ENCODE data around the gene KCNB1. TPM values are rescaled to one million over a fixed set of nuclear protein-coding genes. Genes with fewer than 3 reads are reported as not detected.

The KCNB1 gene
- total and polyA plus RNA-seq, 11 donors = 0.72 to 4.9 (median 1.3) TPM

GRCh38 chr20:49508435-49509199 is 26.1 kb upstream of the KCNB1 start:
- TF ChIP-seq, protein P1, sequence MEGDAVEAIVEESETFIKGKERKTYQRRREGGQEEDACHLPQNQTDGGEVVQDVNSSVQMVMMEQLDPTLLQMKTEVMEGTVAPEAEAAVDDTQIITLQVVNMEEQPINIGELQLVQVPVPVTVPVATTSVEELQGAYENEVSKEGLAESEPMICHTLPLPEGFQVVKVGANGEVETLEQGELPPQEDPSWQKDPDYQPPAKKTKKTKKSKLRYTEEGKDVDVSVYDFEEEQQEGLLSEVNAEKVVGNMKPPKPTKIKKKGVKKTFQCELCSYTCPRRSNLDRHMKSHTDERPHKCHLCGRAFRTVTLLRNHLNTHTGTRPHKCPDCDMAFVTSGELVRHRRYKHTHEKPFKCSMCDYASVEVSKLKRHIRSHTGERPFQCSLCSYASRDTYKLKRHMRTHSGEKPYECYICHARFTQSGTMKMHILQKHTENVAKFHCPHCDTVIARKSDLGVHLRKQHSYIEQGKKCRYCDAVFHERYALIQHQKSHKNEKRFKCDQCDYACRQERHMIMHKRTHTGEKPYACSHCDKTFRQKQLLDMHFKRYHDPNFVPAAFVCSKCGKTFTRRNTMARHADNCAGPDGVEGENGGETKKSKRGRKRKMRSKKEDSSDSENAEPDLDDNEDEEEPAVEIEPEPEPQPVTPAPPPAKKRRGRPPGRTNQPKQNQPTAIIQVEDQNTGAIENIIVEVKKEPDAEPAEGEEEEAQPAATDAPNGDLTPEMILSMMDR (IDR thresholded peaks at IDR 0.05) = peak; percentile 33 to 67 (median 51)
- TF ChIP-seq POLR2A (IDR thresholded peaks at IDR 0.05) = no peak
- Histone ChIP-seq H3K27ac (peak overlapping the region in 1 of 12 donors; percentile 69), H3K36me3 (peaks cover 0 to 61% (median 0%) of the 10 kb centered on the region in 9 donors), H3K9me3 (no peaks in the 10 kb centered on the region), H3K4me1 (peaks cover 0 to 20% (median 3%) of the 10 kb centered on the region in 12 donors), H3K4me3 (no peak overlapping the region), H3K27me3 (peaks cover 0 to 16% (median 0%) of the 10 kb centered on the region in 9 donors)
- WGBS, 4 donors = 55 to 62% (median 60%) methylated on average over 13 to 14 of the region's 14 CpGs
- ATAC-seq = no peak
- DNase-seq = no peak
- intact Hi-C loops (cut with DNase I) = loop anchor here in 8 of 10 donors (1.0 to 5.0 kb wide), 4 partner anchors 172 to 176 kb away; no protein-coding TSS in a partner anchor

GRCh38 chr20:49507741-49508434 is 25.4 kb upstream of the KCNB1 start:
- Histone ChIP-seq H3K4me3 (no peak overlapping the region), H3K4me1 (peaks cover 0 to 20% (median 3%) of the 10 kb centered on the region in 12 donors), H3K9me3 (no peaks in the 10 kb centered on the region), H3K27ac (peak overlapping the region in 1 of 12 donors; percentile 46), H3K36me3 (peaks cover 0 to 55% (median 0%) of the 10 kb centered on the region in 9 donors), H3K27me3 (peaks cover 0 to 17% (median 0%) of the 10 kb centered on the region in 9 donors)
- 80 to 85% (median 83%) methylated on average over 18 to 21 of the region's 21 CpGs for WGBS, 4 donors
- ATAC-seq = no peak
- TF ChIP-seq, protein P1 (IDR thresholded peaks at IDR 0.05) = no peak
- TF ChIP-seq POLR2A (IDR thresholded peaks at IDR 0.05) = no peak
- no peak for DNase-seq
- intact Hi-C loops (cut with DNase I) = loop anchor here in 8 of 10 donors (1.0 to 5.0 kb wide), 4 partner anchors 171 to 176 kb away; no protein-coding TSS in a partner anchor

- ATAC-seq = peak in 3 of 4 donors; percentile 12 to 36 (median 21)
- Histone ChIP-seq H3K9me3 (no peaks in the 10 kb centered on the region), H3K36me3 (peaks cover 0 to 43% (median 0%) of the 10 kb centered on the region in 9 donors), H3K4me3 (no peak overlapping the region), H3K27ac (no peak overlapping the region), H3K27me3 (peaks cover 0 to 17% (median 0%) of the 10 kb centered on the region in 9 donors), H3K4me1 (peaks cover 0 to 16% (median 3%) of the 10 kb centered on the region in 12 donors)
- WGBS, 4 donors = 12 to 22% (median 14%) methylated on average over 8 to 9 of the region's 9 CpGs
- DNase-seq = peak in 4 of 5 donors; percentile 28 to 51 (median 38)
- intact Hi-C loops (cut with DNase I) = loop anchor here in 1 of 10 donors (5.0 kb wide), 1 partner anchor 173 kb away; no protein-coding TSS in a partner anchor
- no peak for TF ChIP-seq POLR2A (IDR thresholded peaks at IDR 0.05)
Measured at GRCh38 chr20:49505518-49505917, 23.1 kb upstream of the KCNB1 start.

DNA sequence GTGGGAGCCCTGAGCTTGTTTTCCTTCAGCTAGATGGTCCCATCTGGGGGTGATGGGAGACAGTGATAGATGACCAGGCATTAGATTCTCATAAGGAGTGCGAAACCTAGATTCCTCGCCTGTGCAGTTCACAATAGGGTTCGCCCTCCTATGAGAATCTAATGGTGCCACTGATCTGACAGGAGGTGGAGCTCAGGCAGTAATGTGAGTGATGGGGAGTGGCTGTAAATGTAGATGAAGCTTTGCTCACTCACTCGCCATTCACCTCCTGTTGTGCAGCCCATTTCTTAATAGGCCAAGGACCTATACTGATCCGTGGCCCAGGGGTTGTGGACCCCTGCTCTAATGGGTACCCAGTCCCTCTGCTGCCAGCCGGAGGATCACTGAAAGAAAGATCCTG is 20.7 kb upstream of the KCNB1 start:
- intact Hi-C loops (cut with DNase I) = no loop called here
- ATAC-seq = no peak
- WGBS, 4 donors = 82 to 91% (median 83%) methylated on average over 6 of the region's 6 CpGs

More for the DNA sequence above, 20.7 kb upstream of the KCNB1 start:
- Histone ChIP-seq H3K9me3 (no peaks in the 10 kb centered on the region), H3K4me3 (no peak overlapping the region), H3K4me1 (peaks cover 0 to 9% (median 0%) of the 10 kb centered on the region in 12 donors), H3K36me3 (peaks cover 0 to 24% (median 0%) of the 10 kb centered on the region in 9 donors), H3K27me3 (peaks cover 0 to 17% (median 0%) of the 10 kb centered on the region in 9 donors), H3K27ac (no peak overlapping the region)
- DNase-seq = no peak
- TF ChIP-seq, protein P1 (IDR thresholded peaks at IDR 0.05) = no peak
- no peak for TF ChIP-seq POLR2A (IDR thresholded peaks at IDR 0.05)

Data from heart left ventricle (tissue), 16 donors.